H9 (cell line): ENCODE data around the gene KIF2C. TPM values are rescaled to one million over a fixed set of nuclear protein-coding genes. Genes with fewer than 3 reads are reported as not detected.

ENCODE experiments used
- DNase-seq: peaks from one replicate; pipeline ENCODE4 v3.0.0-alpha.2; 2017
- H2AFZ ChIP-seq: one replicate; pipeline ENCODE4 v1.6.1; 2013; ENCODE audit warnings: mild to moderate bottlenecking, low read length, control low read depth, moderate library complexity
- H2AK5ac ChIP-seq: 2 replicates; pipeline ENCODE4 v1.6.1; 2013; ENCODE audit warnings: low read length, control low read depth, mixed read lengths; ENCODE audit not compliant: insufficient read length
- H2BK120ac ChIP-seq: one replicate; pipeline ENCODE4 v1.6.1; 2013; ENCODE audit warnings: low read depth, mild to moderate bottlenecking, low read length, control low read depth, inconsistent platforms; ENCODE audit not compliant: poor library complexity, severe bottlenecking
- H2BK12ac ChIP-seq: 2 replicates; pipeline ENCODE4 v1.6.1; 2013; ENCODE audit warnings: low read length, control low read depth, mixed read lengths, low read depth; ENCODE audit not compliant: insufficient read length
- H2BK15ac ChIP-seq: 2 replicates; pipeline ENCODE4 v1.6.1; 2013; ENCODE audit warnings: low read depth, low read length, control low read depth
- H2BK20ac ChIP-seq: one replicate; pipeline ENCODE4 v1.6.1; 2013; ENCODE audit warnings: low read depth, mild to moderate bottlenecking, low read length, control low read depth, inconsistent platforms; ENCODE audit not compliant: poor library complexity, severe bottlenecking
- H2BK5ac ChIP-seq: 2 replicates; pipeline ENCODE4 v1.6.1; 2013; ENCODE audit warnings: low read length, control low read depth, mixed read lengths; ENCODE audit not compliant: insufficient read length
- H3K14ac ChIP-seq: 2 replicates; pipeline ENCODE4 v1.6.1; 2013; ENCODE audit warnings: low read length, control low read depth; ENCODE audit not compliant: insufficient read depth
- H3K18ac ChIP-seq: 2 replicates; pipeline ENCODE4 v1.6.1; 2013; ENCODE audit warnings: low read depth, mild to moderate bottlenecking, mixed read lengths, low read length, control low read depth; ENCODE audit not compliant: insufficient read length
- H3K23ac ChIP-seq: 2 replicates; pipeline ENCODE4 v1.6.1; 2013; ENCODE audit warnings: low read length, control low read depth, mixed read lengths, low read depth; ENCODE audit not compliant: insufficient read length
- H3K23me2 ChIP-seq: 2 replicates; pipeline ENCODE4 v1.6.1; 2013; ENCODE audit warnings: low read depth, mild to moderate bottlenecking, mixed read lengths, low read length, control low read depth; ENCODE audit not compliant: insufficient read length, poor library complexity, severe bottlenecking
- H3K27ac ChIP-seq: 2 replicates; pipeline ENCODE4 v1.5.1; 2013; ENCODE audit warnings: low read length, control low read depth, mixed read lengths, low read depth; ENCODE audit not compliant: insufficient read length
- H3K27me3 ChIP-seq: 2 replicates; pipeline ENCODE4 v1.6.1; 2013; ENCODE audit warnings: low read length, control low read depth, inconsistent platforms; ENCODE audit not compliant: insufficient read depth
- H3K4ac ChIP-seq: 2 replicates; pipeline ENCODE4 v1.6.1; 2013; ENCODE audit warnings: low read depth, mild to moderate bottlenecking, control low read depth, inconsistent platforms, low read length, moderate library complexity
- H3K4me1 ChIP-seq: 2 replicates; pipeline ENCODE4 v1.6.1; 2013; ENCODE audit warnings: low read length, control low read depth, inconsistent platforms; ENCODE audit not compliant: insufficient read depth
- H3K4me2 ChIP-seq: 2 replicates; pipeline ENCODE4 v1.6.1; 2013; ENCODE audit warnings: low read length, control low read depth, mixed read lengths; ENCODE audit not compliant: insufficient read length, insufficient read depth
- H3K56ac ChIP-seq: 2 replicates; pipeline ENCODE4 v1.6.1; 2013; ENCODE audit warnings: low read depth, mild to moderate bottlenecking, mixed read lengths, low read length, control low read depth; ENCODE audit not compliant: insufficient read length
- H3K79me1 ChIP-seq: 2 replicates; pipeline ENCODE4 v1.6.1; 2013; ENCODE audit warnings: low read depth, mild to moderate bottlenecking, moderate library complexity, low read length, control low read depth, inconsistent platforms; ENCODE audit not compliant: insufficient read depth, poor library complexity, severe bottlenecking
- H3K79me2 ChIP-seq: 2 replicates; pipeline ENCODE4 v1.6.1; 2013; ENCODE audit warnings: low read length, control low read depth, inconsistent platforms; ENCODE audit not compliant: insufficient read depth
- H3K9ac ChIP-seq: 2 replicates; pipeline ENCODE4 v1.6.1; 2013; ENCODE audit warnings: low read length, control low read depth, mixed read lengths; ENCODE audit not compliant: insufficient read length; ENCODE audit errors: extremely low read depth
- H3K9me3 ChIP-seq: one replicate; pipeline ENCODE4 v1.6.1; 2013; ENCODE audit warnings: low read depth, low read length, inconsistent platforms; ENCODE audit not compliant: control insufficient read depth
- H3T11ph ChIP-seq: one replicate; pipeline ENCODE4 v1.6.1; 2013; ENCODE audit warnings: mild to moderate bottlenecking, low read length, control low read depth, inconsistent platforms
- H4K20me1 ChIP-seq: one replicate; pipeline ENCODE4 v1.6.1; 2013; ENCODE audit not compliant: control insufficient read depth, insufficient read length, insufficient read depth
- H4K5ac ChIP-seq: 2 replicates; pipeline ENCODE4 v1.6.1; 2013; ENCODE audit warnings: low read depth, mild to moderate bottlenecking, mixed read lengths, low read length, control low read depth; ENCODE audit not compliant: insufficient read length
- H4K8ac ChIP-seq: replicated peaks from 2 replicates; pipeline ENCODE4 v1.6.1; 2013; ENCODE audit warnings: low read length, control low read depth, mixed read lengths, low read depth; ENCODE audit not compliant: insufficient read length
- H4K91ac ChIP-seq: 2 replicates; pipeline ENCODE4 v1.6.1; 2013; ENCODE audit warnings: low read depth, mild to moderate bottlenecking, moderate library complexity, mixed read lengths, low read length, control low read depth; ENCODE audit not compliant: insufficient read length
- H3K27ac Mint-ChIP-seq, 3 experiments: 2 replicates in 2 of 3; 3 replicates in 1 of 3; pipeline ENCODE4 v1.8.0; 2020 to 2021; ENCODE audit warnings: mixed read lengths in 3 of 3, mild to moderate bottlenecking in 1 of 3, moderate library complexity in 1 of 3
- H3K27me3 Mint-ChIP-seq: 2 replicates; pipeline ENCODE4 v1.8.0; 2021; ENCODE audit warnings: low read depth, mild to moderate bottlenecking, moderate library complexity, mixed read lengths
- H3K36me3 Mint-ChIP-seq, 3 experiments: 2 replicates in 2 of 3; 3 replicates in 1 of 3; pipeline ENCODE4 v1.8.0; 2020 to 2021; ENCODE audit warnings: low read depth in 3 of 3, mixed read lengths in 3 of 3; ENCODE audit not compliant: insufficient read depth in 1 of 3
- H3K4me1 Mint-ChIP-seq, 2 experiments: 2 replicates each; pipeline ENCODE4 v1.8.0; 2020; ENCODE audit warnings: mixed read lengths in 2 of 2
- H3K4me3 Mint-ChIP-seq, 2 experiments: 2 replicates in 1 of 2; 3 replicates in 1 of 2; pipeline ENCODE4 v1.8.0; 2020 to 2021; ENCODE audit warnings: mild to moderate bottlenecking in 2 of 2, mixed read lengths in 2 of 2, moderate library complexity in 1 of 2
- H3K9me3 Mint-ChIP-seq, 2 experiments: 2 replicates in 1 of 2; 3 replicates in 1 of 2; pipeline ENCODE4 v1.8.0; 2020; ENCODE audit warnings: mild to moderate bottlenecking in 2 of 2, mixed read lengths in 2 of 2, moderate library complexity in 1 of 2
- WGBS: extraction: QIAGEN DNeasy Blood & Tissue Kit; methylation state at CpG from one replicate; pipeline ENCODE4 v1.1.7; 2013; ENCODE audit warnings: missing lambda C conversion rate, low lambda C conversion rate, mixed read lengths; ENCODE audit not compliant: insufficient read length; ENCODE audit errors: extremely low coverage; 5-methylcytosine and 5-hydroxymethylcytosine counted together
- total RNA-seq: library from RNA; stranded (reverse); gene quantifications from 2 replicates; pipeline ENCODE4 v1.2.1, GENCODE V29; 2021
- TF ChIP-seq, protein P1 (sequence below): fragments of 200-600 bp; sonication (generic); conservative IDR thresholded peaks from 3 replicates; pipeline ENCODE4 v1.8.0; 2021; ENCODE audit warnings: antibody characterized with exemption, mild to moderate bottlenecking

Gene KIF2C
- total RNA-seq, 1 experiment from 2014 or later, result 73.1 TPM

DNA sequence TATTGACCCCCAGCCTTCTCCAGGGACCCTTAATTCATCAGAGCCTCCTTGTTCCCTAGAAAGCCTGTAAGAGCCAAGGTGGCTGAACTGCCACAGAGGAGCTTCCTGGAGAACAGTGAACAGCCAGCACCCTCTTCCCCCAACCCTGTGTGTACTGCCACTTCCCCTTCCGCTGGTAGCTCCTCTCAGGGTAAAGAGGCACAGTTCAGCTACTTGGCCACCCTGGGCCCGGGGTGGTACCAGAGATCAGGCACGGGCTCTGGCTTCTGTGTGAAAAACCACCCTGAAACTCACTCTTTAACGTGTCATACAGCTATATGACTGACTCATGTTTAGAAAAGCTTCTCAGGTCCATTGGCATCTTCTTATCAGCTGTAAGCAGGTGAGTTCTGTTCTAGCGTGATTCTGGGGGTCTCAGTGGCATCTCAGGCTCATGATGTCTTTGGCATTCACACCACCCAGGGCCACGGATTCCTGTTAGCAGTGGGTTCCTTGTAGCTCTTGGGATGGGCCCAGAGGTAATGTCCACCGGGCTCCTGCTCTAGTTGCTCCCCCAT is 42.8 kb upstream of the KIF2C start:
- H3K79me2 ChIP-seq, result no peaks in the 10 kb centered on the region
- Mint-ChIP-seq H3K4me1 (peaks cover 0 to 5% of the 10 kb centered on the region in 2 experiments; a peak in 2 of 4 replicates), H3K36me3 (no peaks in the 10 kb centered on the region), H3K27ac (no peak overlapping the region), H3K9me3 (no peaks in the 10 kb centered on the region), H3K27me3 (peaks cover 5% of the 10 kb centered on the region), H3K4me3 (no peak overlapping the region)
- no peak overlapping the region for H2AK5ac ChIP-seq
- H3K56ac ChIP-seq, result no peak overlapping the region
- H3K18ac ChIP-seq, result no peak overlapping the region
- no peak overlapping the region for H2AFZ ChIP-seq
- no peaks in the 10 kb centered on the region for H3K23me2 ChIP-seq
- no peak overlapping the region for H3K9ac ChIP-seq
- no peak overlapping the region for H2BK5ac ChIP-seq
- no peak overlapping the region for H3K27ac ChIP-seq
- DNase-seq, result no peak
- WGBS, result no CpG with 5 or more reads among the region's 7 CpGs
- H4K5ac ChIP-seq, result no peak overlapping the region
- H3K9me3 ChIP-seq, result no peaks in the 10 kb centered on the region
- H4K91ac ChIP-seq, result no peak overlapping the region
- no peaks in the 10 kb centered on the region for H3K4me1 ChIP-seq
- no peak overlapping the region for H3K4me2 ChIP-seq
- no peak overlapping the region for H2BK15ac ChIP-seq
- no peaks in the 10 kb centered on the region for H4K20me1 ChIP-seq
- no peaks in the 10 kb centered on the region for H3K79me1 ChIP-seq
- H3T11ph ChIP-seq, result no peak overlapping the region
- H3K27me3 ChIP-seq, result no peaks in the 10 kb centered on the region
- TF ChIP-seq, protein P1, sequence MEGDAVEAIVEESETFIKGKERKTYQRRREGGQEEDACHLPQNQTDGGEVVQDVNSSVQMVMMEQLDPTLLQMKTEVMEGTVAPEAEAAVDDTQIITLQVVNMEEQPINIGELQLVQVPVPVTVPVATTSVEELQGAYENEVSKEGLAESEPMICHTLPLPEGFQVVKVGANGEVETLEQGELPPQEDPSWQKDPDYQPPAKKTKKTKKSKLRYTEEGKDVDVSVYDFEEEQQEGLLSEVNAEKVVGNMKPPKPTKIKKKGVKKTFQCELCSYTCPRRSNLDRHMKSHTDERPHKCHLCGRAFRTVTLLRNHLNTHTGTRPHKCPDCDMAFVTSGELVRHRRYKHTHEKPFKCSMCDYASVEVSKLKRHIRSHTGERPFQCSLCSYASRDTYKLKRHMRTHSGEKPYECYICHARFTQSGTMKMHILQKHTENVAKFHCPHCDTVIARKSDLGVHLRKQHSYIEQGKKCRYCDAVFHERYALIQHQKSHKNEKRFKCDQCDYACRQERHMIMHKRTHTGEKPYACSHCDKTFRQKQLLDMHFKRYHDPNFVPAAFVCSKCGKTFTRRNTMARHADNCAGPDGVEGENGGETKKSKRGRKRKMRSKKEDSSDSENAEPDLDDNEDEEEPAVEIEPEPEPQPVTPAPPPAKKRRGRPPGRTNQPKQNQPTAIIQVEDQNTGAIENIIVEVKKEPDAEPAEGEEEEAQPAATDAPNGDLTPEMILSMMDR, result no peak
- H4K8ac ChIP-seq, result no peak overlapping the region
- H3K23ac ChIP-seq, result no peak overlapping the region
- no peak overlapping the region for H3K4ac ChIP-seq
- H3K14ac ChIP-seq, result no peak overlapping the region
- H2BK120ac ChIP-seq, result no peak overlapping the region
- H2BK20ac ChIP-seq, result no peak overlapping the region
- no peak overlapping the region for H2BK12ac ChIP-seq
